ENCODE measurements around the gene HESX1. TPM values are rescaled to one million over a fixed set of nuclear protein-coding genes. Genes with fewer than 3 reads are reported as not detected.

HESX1 gene
- total and polyA plus RNA-seq, 9 of the 15 experiments (the other 6 are each of a cell fraction or from before 2014, with no cell fraction given): 0.16 to 1.2 (median 0.76) TPM

DNA sequence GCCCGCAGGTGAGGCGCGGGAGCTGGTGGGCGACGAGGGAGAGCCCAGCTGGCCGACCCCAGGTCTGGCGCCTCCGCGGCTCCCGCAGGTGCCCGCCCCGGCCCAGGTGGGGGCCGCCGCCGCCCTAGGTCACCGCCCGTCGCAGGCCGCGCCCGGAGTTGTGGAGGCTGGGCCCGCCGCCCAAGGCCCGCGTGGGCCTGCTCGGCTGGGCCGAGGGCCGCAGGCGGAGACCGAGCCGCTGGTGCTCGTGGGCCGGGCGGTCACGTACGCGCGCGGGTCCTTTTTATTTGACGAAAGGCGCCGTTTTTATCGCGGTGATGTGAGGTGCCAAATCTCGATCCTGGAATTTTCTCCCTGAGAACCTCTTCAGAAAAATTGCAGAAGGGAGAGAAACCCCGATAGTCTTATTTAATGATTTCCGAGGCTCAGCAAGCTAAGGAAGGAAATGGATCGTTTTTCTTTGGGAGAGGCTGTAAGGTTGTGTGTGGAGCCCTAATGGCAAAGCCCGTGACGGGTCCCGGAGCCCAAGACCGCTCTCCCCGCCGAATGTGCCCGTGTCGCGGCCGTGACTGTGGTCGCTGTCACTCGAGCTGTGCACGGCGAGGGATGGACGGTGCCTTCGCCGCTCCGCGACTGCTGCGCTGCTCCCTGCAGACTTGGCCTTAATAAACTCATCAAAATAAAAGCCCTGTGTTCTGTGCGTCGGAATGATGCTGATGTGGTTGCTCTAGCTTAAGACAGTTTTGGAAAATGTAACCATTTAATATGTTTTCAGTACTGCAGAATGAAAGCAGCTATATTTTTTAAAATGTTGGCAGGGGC is 28.4 kb upstream of the HESX1 start (continued):
- TF ChIP-seq, protein P1, sequence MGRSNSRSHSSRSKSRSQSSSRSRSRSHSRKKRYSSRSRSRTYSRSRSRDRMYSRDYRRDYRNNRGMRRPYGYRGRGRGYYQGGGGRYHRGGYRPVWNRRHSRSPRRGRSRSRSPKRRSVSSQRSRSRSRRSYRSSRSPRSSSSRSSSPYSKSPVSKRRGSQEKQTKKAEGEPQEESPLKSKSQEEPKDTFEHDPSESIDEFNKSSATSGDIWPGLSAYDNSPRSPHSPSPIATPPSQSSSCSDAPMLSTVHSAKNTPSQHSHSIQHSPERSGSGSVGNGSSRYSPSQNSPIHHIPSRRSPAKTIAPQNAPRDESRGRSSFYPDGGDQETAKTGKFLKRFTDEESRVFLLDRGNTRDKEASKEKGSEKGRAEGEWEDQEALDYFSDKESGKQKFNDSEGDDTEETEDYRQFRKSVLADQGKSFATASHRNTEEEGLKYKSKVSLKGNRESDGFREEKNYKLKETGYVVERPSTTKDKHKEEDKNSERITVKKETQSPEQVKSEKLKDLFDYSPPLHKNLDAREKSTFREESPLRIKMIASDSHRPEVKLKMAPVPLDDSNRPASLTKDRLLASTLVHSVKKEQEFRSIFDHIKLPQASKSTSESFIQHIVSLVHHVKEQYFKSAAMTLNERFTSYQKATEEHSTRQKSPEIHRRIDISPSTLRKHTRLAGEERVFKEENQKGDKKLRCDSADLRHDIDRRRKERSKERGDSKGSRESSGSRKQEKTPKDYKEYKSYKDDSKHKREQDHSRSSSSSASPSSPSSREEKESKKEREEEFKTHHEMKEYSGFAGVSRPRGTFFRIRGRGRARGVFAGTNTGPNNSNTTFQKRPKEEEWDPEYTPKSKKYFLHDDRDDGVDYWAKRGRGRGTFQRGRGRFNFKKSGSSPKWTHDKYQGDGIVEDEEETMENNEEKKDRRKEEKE (IDR thresholded peaks at IDR 0.05; ENCODE audit: borderline replicate concordance in 1 of 2, control insufficient read depth in 1 of 2, low read depth in 2 of 2, low read length in 1 of 2): no peak
- TF ChIP-seq ZNF384 (IDR thresholded peaks at IDR 0.05; ENCODE audit: low read depth, low read length): no peak
- no peak for TF ChIP-seq CHD1 (IDR thresholded peaks at IDR 0.05; ENCODE audit: low read length)
- TF ChIP-seq, protein P2, sequence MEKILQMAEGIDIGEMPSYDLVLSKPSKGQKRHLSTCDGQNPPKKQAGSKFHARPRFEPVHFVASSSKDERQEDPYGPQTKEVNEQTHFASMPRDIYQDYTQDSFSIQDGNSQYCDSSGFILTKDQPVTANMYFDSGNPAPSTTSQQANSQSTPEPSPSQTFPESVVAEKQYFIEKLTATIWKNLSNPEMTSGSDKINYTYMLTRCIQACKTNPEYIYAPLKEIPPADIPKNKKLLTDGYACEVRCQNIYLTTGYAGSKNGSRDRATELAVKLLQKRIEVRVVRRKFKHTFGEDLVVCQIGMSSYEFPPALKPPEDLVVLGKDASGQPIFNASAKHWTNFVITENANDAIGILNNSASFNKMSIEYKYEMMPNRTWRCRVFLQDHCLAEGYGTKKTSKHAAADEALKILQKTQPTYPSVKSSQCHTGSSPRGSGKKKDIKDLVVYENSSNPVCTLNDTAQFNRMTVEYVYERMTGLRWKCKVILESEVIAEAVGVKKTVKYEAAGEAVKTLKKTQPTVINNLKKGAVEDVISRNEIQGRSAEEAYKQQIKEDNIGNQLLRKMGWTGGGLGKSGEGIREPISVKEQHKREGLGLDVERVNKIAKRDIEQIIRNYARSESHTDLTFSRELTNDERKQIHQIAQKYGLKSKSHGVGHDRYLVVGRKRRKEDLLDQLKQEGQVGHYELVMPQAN (IDR thresholded peaks at IDR 0.05; ENCODE audit: borderline replicate concordance): no peak
- TF ChIP-seq, protein P3, sequence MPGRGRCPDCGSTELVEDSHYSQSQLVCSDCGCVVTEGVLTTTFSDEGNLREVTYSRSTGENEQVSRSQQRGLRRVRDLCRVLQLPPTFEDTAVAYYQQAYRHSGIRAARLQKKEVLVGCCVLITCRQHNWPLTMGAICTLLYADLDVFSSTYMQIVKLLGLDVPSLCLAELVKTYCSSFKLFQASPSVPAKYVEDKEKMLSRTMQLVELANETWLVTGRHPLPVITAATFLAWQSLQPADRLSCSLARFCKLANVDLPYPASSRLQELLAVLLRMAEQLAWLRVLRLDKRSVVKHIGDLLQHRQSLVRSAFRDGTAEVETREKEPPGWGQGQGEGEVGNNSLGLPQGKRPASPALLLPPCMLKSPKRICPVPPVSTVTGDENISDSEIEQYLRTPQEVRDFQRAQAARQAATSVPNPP (IDR thresholded peaks at IDR 0.05; ENCODE audit: borderline replicate concordance, insufficient read depth, insufficient read length): no peak
- no peak for TF ChIP-seq NFRKB (IDR thresholded peaks at IDR 0.05; ENCODE audit: low read depth)
- 0 out of 2 replicates have a peak, but pooled peaks have one; percentile 20 for TF ChIP-seq ZNF583 (CRISPR knock-in tag; IDR thresholded peaks at IDR 0.05)
- TF ChIP-seq NRF1 (conservative IDR thresholded peaks at IDR 0.05 in 1 of 2, IDR thresholded peaks at IDR 0.05 in 1 of 2): no peak
- no peak for TF ChIP-seq NR2C2 (CRISPR knock-in tag; IDR thresholded peaks at IDR 0.05)
- TF ChIP-seq NR2C2 (tag; IDR thresholded peaks at IDR 0.05): 0 out of 2 replicates have a peak, but pooled peaks have one; percentile 28
- no peak for TF ChIP-seq SMARCA5 (IDR thresholded peaks at IDR 0.05)
- TF ChIP-seq POLR2AphosphoS2 (IDR thresholded peaks at IDR 0.05; ENCODE audit: low read length): no peak
- TF ChIP-seq, protein P4, sequence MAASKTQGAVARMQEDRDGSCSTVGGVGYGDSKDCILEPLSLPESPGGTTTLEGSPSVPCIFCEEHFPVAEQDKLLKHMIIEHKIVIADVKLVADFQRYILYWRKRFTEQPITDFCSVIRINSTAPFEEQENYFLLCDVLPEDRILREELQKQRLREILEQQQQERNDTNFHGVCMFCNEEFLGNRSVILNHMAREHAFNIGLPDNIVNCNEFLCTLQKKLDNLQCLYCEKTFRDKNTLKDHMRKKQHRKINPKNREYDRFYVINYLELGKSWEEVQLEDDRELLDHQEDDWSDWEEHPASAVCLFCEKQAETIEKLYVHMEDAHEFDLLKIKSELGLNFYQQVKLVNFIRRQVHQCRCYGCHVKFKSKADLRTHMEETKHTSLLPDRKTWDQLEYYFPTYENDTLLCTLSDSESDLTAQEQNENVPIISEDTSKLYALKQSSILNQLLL (CRISPR knock-in tag; IDR thresholded peaks at IDR 0.05; ENCODE audit: borderline replicate concordance): no peak
- no peak for TF ChIP-seq ZNF764 (CRISPR knock-in tag; IDR thresholded peaks at IDR 0.05; ENCODE audit: low read depth)
- no peak for TF ChIP-seq ZKSCAN3 (CRISPR knock-in tag; IDR thresholded peaks at IDR 0.05)
- TF ChIP-seq ZNF311 (CRISPR knock-in tag; IDR thresholded peaks at IDR 0.05): no peak
- no peak for TF ChIP-seq KHSRP (IDR thresholded peaks at IDR 0.05)
- TF ChIP-seq MCM3 (IDR thresholded peaks at IDR 0.05): no peak
- TF ChIP-seq, protein P5, sequence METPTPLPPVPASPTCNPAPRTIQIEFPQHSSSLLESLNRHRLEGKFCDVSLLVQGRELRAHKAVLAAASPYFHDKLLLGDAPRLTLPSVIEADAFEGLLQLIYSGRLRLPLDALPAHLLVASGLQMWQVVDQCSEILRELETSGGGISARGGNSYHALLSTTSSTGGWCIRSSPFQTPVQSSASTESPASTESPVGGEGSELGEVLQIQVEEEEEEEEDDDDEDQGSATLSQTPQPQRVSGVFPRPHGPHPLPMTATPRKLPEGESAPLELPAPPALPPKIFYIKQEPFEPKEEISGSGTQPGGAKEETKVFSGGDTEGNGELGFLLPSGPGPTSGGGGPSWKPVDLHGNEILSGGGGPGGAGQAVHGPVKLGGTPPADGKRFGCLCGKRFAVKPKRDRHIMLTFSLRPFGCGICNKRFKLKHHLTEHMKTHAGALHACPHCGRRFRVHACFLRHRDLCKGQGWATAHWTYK (CRISPR knock-in tag; IDR thresholded peaks at IDR 0.05): 0 out of 2 replicates have a peak, but pooled peaks have one; percentile 18
